ENCODE data around the gene PLEKHA7.

- TF ChIP-seq OSR1 (CRISPR knock-in tag; IDR thresholded peaks at IDR 0.05) (no peak), BACH2 (CRISPR knock-in tag; IDR thresholded peaks at IDR 0.05; ENCODE audit: borderline replicate concordance) (no peak), ESRRG (CRISPR knock-in tag; IDR thresholded peaks at IDR 0.05) (no peak), CREB5 (CRISPR knock-in tag; IDR thresholded peaks at IDR 0.05; ENCODE audit: low read depth) (no peak), TSHZ2 (CRISPR knock-in tag; IDR thresholded peaks at IDR 0.05) (no peak)
Observed at GRCh38 chr11:16815047-16815767, 199.0 kb downstream of the PLEKHA7 start.

Measured in SK-N-SH treated with all-trans-retinoic acid at 6 μM for 48 hours (cell line).